GM18870 (cell line): ENCODE results near the gene CFB.
"Not testable (repeated sequence)": the region's sequence is repeated elsewhere in the genome, so short reads cannot be mapped to it uniquely, and the experiment has no call there.

Experiments used
- ATAC-seq: cut with Tn5 transposase; IDR thresholded peaks from one replicate; pipeline ENCODE4 v1.9.1; 2021; ENCODE audit warnings: moderate library complexity; ENCODE audit not compliant: unreplicated experiment

Gene CFB

DNA sequence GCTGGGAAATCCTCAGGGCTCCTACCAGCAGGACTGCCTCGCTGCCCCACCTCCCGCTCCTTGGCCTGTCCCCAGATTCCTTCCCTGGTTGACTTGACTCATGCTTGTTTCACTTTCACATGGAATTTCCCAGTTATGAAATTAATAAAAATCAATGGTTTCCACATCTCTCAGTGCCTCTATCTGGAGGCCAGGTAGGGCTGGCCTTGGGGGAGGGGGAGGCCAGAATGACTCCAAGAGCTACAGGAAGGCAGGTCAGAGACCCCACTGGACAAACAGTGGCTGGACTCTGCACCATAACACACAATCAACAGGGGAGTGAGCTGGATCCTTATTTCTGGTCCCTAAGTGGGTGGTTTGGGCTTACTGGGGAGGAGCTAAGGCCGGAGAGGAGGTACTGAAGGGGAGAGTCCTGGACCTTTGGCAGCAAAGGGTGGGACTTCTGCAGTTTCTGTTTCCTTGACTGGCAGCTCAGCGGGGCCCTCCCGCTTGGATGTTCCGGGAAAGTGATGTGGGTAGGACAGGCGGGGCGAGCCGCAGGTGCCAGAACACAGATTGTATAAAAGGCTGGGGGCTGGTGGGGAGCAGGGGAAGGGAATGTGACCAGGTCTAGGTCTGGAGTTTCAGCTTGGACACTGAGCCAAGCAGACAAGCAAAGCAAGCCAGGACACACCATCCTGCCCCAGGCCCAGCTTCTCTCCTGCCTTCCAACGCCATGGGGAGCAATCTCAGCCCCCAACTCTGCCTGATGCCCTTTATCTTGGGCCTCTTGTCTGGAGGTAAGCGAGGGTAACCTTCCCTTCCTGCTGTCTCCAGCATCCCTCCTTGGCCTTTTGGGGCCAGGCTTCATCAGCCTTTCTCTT is at the start of gene CFB:
Gene CFB (plus strand): TSS at position 589 of the 863 bp plus-strand sequence. CDS start 127 bp downstream, at position 716.
- ATAC-seq, result no peak

DNA sequence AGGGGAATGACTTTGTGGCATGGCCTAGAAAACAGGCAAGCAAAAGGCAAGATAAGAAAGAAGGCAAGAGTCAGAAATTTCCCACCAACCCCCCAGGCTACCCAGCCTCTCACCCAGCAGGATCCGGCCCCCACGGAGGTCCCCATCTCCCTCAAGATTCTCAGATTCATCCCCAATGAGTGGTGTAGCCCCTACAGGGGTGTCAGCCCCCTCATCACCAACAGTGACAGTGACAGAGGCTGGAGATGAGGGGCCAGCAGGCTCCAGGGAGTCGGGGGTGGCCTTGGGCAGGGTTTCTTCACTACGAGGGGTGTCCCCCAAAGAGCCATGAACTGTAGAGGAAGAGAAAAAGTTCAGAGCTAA is 49.4 kb upstream of the CFB start:
- no peak for ATAC-seq

DNA sequence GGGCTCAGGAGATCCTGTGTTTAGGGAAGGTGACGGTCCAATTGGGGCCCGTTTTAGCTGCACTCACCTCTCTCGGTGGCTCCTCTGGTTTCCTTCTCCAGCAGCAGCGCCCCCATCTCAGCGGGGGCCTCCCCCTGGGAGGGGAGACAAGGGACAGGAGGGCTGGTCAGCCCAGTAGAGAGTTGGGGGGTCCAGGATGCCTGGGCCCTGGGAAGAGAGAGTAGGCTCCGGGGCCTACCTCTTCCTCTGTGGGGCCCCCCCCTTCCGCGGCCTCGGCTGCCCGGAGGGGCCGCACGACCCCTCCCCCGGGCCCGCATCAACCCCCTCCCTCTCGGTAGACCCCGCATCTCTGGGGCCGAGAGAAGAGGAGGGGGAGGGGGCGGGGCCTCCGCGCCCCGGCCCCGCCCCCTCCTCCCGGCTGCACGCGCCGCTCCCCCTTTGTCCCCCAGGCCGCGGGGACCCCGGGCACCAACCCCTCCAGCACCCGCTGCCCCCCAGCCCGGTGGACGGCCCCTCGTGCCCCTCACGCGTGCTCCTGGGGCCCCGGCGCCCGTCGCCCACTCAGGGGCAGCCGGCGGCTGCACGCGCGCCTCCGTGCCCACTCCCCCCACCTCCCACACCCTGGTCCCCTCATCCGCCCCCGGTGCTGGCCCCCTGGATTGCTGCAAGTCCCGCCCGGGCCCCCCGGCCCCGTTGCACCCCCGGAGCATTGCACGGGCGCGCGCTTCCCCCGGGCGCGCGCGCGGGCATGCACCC is 48.9 kb upstream of the CFB start:
- ATAC-seq, result no peak

DNA sequence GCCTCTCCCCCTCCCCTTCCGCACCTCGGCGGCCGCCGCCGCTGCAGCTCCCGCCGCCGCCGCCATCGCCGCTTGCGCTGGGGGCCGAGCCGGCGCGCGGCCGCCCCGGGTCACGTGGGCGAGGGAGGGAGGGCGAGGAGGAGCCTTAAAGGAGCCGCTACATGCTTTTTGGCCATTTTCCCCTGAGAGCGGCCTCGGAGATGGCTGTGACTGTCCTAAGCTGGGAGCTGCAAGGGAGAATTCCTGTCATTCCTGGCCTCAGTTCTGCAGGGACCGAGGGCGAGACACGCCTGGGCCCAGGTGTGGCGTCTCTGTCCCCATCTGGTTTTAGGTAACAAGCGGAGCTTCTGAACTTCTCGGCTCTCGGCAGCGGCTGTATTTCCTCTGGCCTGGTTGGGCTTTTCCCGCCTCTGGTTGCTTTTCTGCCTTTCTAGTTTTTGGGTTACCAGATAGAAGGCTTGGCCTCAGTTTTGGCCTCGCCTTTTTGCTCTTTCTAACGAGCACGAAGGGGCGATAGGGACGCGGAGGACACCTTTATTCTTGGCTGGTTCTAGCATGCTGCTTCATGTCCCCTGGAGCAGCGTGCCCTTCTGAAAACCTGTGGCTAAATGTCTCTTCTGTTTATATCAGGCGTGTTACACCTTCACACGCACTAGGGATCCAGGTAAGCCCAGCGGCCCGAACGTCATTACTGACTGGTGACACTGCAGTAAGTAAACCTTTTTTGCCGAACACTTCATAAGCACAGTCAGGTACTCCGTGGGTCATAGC is 48.1 kb upstream of the CFB start, which contains the start of gene EHMT2:
Gene EHMT2 (minus strand): TSS at position 87 of the 771 bp plus-strand sequence. CDS start 21 bp downstream, at position 66.
- ATAC-seq, result no peak

DNA sequence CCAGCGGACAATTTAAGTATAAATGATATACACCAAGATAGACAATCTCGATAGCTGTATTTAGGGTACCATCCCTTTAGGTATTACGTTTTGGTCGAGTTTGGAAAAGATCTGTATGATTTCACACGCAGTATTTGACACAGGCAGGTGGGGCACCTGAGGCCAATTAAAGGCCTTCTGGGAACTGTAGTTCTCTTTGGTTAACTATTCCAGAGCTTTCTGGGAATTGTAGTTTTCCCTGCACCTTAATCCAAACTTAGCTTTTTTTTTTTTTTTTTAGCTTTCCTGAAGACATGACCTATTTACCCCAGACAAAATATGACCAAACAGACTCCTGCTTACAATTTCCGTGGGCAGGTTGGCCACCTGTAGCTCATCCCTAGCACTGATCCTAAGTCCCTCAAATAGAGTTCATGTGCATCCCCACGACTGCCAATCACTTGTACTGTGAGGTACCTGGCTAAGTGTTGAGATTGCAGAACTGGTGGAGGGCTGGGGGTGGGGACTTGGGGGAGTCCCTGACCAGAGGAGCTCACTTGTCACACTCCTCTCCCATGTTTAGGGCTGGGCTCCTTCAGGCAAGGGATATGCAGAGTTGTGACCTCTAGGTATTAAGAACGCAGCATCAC is 47.4 kb upstream of the CFB start:
- no peak for ATAC-seq

DNA sequence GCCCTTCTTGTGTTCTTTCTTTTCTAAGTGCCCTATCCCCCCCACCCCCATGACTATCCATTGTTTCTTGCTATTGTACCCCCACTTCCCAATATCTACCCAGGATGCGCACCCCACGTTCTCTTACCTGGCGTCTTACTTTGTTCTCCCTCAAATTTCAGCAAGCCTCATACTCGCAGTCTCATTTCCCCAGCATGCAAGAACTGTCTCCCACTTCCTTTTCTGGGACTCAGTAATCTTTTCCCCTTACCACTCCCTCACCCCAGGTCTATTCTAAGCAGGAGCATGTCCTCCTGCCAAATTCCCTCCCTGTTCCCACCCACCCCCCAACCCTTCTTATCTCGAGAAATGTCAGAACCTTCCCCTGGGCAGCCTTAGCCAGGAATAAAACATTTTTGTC is 46.7 kb upstream of the CFB start:
- no peak for ATAC-seq

DNA sequence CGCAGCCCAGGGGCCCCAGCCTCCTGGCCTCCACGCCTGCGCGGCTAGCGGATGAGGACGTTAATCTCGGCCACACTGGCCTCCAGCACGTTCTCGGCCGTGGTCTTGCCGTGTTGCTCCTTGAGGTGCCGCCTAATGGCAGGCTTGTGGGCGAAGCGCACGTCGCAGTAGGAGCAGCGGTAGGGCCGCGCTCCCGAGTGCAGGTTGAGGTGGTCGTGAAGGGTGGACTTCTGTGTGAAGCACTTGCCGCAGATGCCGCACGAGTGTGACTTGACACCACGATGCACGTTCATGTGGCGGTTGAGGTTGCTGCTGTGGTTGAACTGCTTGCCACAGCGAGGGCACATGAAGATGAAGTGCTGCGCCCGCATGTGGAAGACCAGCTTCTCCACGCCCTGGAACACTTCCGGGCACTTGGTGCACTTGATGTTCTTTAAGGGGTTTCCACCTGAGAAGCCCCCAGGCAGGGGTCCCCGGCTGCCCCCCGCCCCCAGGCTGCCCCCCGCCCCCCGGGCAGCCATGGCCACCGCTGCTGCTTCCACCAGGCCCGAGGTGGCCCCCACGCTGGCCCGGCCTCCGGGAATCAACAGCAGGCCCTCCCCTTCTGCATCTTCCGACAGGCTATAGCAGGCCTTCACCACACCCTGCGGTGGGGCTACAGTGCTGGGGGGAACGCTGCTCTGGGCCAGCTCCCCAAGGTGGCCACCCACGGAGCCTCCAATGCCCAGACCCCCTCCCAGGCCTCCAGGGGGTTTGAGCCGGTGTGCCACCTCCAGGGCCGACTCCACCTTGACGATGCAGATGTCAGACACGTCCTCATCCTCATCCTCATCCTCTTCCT is 45.8 kb upstream of the CFB start:
- ATAC-seq, result no peak

DNA sequence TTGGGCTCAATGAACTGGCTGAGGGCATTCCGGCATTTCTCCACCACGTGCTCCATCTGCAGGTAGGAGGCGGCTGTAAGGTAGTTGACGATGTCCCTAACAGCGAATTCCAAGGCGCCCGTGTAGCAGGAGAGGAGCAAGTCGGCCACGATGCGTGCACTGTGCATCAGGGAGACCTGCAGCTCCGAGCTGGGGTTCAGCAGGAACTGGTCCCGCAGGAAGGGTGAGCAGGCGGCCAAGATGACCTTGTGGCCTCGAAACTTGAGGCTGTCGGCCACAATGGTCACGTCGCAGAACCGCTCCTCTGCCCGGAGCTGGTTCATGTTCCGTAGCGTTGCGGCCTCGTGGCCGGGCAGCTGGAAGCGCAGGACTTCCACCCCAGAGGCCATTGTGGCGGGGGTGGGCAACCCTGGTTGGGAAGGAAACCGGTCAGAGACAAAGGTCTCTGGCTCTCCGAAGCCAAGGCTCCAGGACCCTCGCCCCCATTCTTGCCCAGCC is 44.9 kb upstream of the CFB start:
- ATAC-seq, result no peak

DNA sequence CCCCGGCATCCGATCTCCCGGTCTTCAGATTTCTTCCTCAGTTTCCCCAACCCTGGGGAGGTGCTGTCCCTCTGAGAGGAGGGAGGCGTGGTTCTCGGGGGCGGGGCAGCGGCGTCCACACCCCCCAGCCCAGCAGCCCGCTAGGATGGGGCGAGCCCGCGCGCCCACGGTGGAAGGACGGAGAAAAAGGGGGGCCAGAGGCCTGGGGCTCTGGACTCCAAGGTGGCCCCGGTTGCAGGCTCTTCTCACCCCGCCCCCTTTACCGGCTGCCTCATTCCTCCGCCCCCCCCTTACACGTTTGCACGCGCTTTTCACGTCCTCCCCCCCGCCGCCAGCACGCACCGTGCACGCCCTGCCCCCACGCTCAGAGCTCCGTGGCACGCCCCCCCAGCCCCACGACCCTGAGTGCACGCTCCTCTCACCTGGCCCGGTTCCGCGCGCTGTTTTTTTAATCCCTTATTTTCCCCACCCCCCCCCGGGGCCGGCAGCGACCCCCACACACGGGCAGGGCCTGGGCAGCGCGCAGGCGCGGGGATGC is 44.4 kb upstream of the CFB start:
- no peak for ATAC-seq

DNA sequence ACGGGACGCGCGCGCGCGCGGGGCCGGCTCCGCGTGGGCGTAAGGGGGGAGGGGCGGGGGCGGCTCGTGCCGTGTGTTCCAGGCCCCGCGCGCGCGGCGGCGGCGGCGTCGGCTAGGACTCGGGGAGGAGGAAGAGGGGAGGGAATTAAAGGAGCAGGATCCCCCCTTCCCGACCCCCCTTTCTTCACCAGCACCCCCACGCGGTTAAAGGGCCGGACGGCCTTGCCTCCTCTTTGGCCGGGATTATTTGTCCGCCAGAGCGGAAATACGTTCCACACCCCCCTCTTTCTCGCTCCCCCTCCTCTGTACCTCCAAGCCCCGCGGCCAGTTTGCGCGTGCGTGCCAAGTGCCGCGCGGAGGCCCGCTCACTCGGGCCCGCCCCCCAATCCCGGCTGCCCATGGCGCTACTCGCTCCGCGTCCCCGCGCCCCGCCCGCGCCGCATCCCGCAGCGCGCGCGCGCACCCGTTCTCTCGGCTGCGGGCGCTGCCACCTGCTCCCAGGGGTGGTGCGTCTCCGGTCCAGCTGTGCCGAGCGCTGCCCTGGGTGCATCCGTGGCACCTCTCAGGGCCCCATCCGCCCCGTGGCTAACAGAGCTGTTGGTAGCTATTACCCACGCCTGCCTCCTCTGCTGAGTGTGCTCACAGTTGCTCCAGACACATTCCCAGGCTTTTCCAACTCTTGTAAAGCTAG is 43.8 kb upstream of the CFB start, which contains the start of gene ZBTB12:
Gene ZBTB12 (minus strand): TSS at position 134 of the 691 bp plus-strand sequence. CDS start 781 bp downstream, outside the sequence.
- ATAC-seq, result no peak

DNA sequence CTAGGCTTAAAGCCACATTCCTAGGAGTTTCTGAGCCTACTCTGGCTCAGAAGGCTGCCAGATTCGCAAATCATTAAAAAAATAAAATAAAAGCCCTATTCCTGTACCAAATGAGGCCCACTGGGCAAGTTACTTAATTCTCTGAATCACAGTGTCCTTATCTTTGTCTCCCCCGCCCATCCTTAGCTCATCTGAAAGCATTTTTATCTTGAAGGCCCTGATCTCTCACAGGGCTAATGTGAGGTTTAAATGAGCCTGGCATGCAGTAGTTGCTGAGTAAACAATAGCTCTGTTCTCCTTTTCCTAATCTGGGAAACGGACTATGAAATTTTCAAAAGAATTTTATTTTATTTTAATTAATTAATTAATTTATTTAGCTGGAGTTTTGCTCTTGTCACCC is 41.9 kb upstream of the CFB start:
- no peak for ATAC-seq

DNA sequence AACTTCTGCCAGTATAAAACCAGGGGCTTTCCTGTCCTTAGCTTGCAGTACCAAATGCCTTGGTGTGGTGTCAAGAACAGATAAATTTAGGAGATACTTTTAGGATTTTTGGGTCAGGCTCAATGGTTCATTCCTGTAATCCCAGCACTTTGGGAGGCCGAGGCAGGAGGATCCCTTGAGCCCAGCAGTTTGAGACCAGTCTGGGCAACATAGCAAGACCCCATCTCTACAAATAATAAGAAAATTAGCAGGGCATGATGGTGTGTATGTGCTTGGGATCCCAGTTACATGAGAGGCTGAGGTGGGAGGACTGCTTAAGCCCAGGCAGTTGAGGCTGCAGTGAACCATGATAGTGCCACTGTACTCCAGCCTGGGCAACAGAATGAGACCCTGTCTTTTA is 40.9 kb upstream of the CFB start:
- no peak for ATAC-seq

DNA sequence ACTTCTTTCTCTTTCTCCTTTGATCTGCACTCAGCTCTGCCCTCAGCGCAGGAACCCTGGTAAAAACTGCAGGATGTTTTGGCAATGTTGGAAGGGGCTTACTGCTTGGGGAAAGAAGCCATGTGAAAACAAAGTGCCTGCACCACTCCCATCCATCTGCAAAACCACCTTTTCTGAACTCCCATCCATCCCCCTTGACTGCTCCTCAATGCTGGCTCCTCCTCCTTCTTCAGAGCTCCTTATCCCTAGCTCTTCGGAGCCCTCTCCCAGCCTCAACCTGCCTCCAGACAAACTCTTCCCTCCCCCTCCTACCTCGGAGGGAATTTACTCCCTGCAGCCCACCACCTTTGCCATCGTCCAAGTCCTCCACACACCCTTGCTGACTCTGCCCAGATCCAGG is 39.8 kb upstream of the CFB start:
- ATAC-seq, result no peak

DNA sequence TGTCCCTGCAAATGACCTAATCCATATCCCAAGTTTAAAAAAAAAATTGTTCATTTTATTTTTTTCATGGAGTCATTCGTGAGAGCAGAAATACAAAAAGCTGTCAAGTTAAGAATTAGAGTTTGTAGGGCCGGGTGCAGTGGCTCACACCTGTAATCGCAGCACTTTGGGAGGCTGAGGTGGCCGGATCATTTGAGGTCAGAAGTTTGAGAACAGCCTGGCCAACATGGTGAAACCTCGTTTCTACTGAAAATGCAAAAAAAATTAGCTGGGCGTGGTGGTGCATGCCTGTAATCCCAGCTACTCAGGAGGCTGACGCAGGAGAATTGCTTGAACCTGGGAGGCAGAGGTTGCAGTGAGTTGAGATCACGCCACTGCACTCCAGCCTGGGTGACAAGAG is 39.2 kb upstream of the CFB start:
- not testable (repeated sequence) for ATAC-seq

DNA sequence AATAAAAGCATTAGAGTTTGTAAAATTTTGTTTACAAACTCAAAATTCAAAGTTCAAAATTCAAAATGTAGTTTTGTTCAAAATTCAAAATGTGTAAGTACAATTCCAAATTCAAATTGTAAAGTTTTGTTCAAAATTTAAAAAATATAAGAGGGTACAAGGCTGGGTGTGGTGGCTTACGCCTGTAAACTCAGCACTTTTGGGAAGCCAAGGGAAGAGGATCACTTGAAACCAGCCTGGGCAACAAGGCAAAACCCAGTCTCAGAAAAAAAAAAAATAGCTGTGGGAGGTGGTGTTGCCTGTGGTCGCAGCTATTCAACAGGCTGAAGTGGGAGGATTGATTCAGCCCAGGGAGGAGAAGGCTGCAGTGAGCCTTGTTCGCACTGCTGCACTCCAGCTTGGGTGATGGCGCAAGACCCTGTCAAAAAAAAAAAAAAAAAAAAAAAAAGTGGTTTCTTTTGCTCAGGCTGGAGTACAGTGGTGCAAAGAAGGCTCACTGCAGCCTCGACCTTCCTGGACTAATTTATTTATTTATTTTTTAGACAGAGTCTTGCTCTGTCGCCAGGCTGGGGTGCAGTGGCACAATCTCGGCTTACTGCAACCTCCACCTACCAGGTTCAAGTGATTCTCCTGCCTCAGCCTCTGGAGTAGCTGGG is 38.6 kb upstream of the CFB start:
- no peak for ATAC-seq

DNA sequence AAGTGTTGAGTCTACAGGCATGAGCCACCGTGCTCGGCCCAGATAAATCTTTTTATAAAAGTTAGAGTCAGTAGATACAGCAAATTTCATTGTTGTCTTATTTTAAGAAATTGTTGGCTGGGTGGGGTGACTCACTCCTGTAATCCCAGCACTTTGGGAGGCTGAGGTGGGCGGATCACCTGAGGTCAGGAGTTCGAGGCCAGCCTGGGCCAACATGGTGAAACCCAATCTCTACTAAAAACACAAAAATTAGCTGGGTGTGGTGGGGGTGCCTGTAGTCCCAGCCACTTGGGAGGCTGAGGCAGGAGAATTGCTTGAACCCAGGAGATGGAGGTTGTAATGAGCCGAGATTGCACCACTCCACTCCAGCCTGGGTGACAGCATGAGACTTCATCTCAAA is 37.6 kb upstream of the CFB start:
- ATAC-seq, result not testable (repeated sequence)

DNA sequence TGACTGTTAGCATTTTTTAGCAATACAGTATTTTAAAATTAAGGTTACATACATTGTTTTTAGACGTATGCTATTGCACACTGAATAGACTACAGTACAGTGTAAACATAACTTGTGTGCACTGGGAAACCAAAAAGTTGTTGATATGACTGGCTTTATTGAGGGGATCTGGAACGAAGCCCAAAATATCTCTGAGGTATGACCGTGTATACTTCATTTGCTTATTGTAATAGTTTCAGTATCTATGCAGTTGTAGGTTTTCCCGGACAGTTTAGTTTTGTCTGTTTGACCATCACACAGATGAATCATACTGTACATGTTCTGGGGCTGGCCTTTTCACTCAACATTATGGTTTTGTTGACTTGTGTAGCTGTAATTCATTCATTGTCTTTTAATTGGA is 37.1 kb upstream of the CFB start:
- ATAC-seq, result peak; percentile 80

DNA sequence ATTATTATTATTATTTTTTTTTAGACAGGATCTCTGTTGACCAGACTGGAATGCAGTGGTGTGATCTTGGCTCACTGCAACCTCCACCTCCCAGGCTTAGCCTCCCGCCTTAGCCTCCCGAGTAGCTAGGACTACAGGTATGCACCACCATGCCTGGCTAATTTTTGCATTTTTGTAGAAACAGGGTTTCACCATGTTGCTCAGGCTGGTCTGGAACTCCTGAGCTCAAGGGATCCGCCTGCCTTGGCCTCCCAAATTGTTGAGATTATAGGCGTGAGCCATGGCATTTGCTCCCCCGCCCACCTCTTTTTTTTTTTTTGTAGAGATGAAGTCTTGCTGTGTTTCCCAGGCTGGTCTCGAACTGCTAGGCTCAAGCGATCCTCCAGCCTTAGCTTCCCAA is 36.6 kb upstream of the CFB start:
- ATAC-seq, result not testable (repeated sequence)
